Kidney (tissue), 14 donors: ENCODE data around the gene SMARCAL1. TPM values are rescaled to one million over a fixed set of nuclear protein-coding genes. Genes with fewer than 3 reads are reported as not detected.

Experiments
- DNase-seq, 5 donors: peaks; one replicate each; pipeline ENCODE4 v3.0.0-alpha.2; 2013 to 2020
- FAIRE-seq: peaks from 2 replicates; lab custom pipeline; 2012; peaks lifted over from hg19 to GRCh38; lab: Jason Lieb, UNC
- H3K27ac ChIP-seq, 2 donors: one replicate each; pipeline ENCODE4 v1.7.0; 2013; ENCODE audit warnings: low read depth in 2 of 2, low read length in 2 of 2, inconsistent platforms in 1 of 2
- H3K27me3 ChIP-seq: one replicate; pipeline ENCODE4 v1.7.1; 2013; ENCODE audit warnings: low read length, inconsistent platforms; ENCODE audit not compliant: control insufficient read depth, insufficient read depth
- H3K36me3 ChIP-seq, 3 donors: one replicate each; pipeline versions ENCODE4 v1.7.0 to v1.7.1; 2013; ENCODE audit warnings: low read length in 3 of 3, control low read depth in 1 of 3, inconsistent platforms in 1 of 3; ENCODE audit not compliant: insufficient read depth in 3 of 3, control insufficient read depth in 2 of 3
- H3K4me1 ChIP-seq, 3 donors: one replicate each; pipeline versions ENCODE4 v1.7.0 to v1.7.1; 2013; ENCODE audit warnings: low read length in 3 of 3, inconsistent platforms in 1 of 3, low read depth in 1 of 3; ENCODE audit not compliant: control insufficient read depth in 2 of 3, insufficient read depth in 2 of 3
- H3K4me3 ChIP-seq, 3 donors: one replicate each; pipeline versions ENCODE4 v1.7.0 to v1.8.1; 2013; ENCODE audit warnings: low read length in 3 of 3, control low read depth in 1 of 3, inconsistent platforms in 1 of 3
- H3K9ac ChIP-seq, 3 donors: one replicate each; pipeline versions ENCODE4 v1.7.0 to v1.7.1; 2013; ENCODE audit warnings: low read length in 3 of 3, control low read depth in 1 of 3, inconsistent platforms in 1 of 3
- H3K9me3 ChIP-seq, 3 donors: one replicate each; pipeline versions ENCODE4 v1.7.0 to v1.7.1; 2013; ENCODE audit warnings: low read length in 3 of 3, control low read depth in 1 of 3, inconsistent platforms in 1 of 3; ENCODE audit not compliant: control insufficient read depth in 2 of 3, insufficient read depth in 1 of 3
- CTCF ChIP-seq: IDR thresholded peaks from 3 replicates; pipeline ENCODE4 v1.5.1; 2012; ENCODE audit warnings: mild to moderate bottlenecking, moderate library complexity, borderline replicate concordance; ENCODE audit not compliant: insufficient read depth; ENCODE audit errors: extremely low read depth
- intact Hi-C: fragments of 100-400 bp; cut with DNase I; formaldehyde crosslinking; loops from one replicate; pipeline ENCODE4 v1.11.1; 2022
- polyA plus RNA-seq: library from polyadenylated mRNA; stranded (reverse); fragments of 350-450 nt; fragmentation: Illumina TruSeq; extraction: RNeasy Lipid Tissue Mini Kit (QIAGEN cat#74804); gene quantifications from one replicate; pipeline ENCODE4 v1.2.3, GENCODE V29; 2014; ENCODE audit warnings: low read depth, low replicate concordance; ENCODE audit not compliant: insufficient read depth
- total RNA-seq: library from RNA; stranded (reverse); fragmentation: NEBNext Ultra II Directional; extraction: Animal tissue kit (Norgen Biotek cat#: 25700); gene quantifications from one replicate; pipeline ENCODE4 v1.2.1, GENCODE V29; 2021
- donor health status: control.
- donor health status: control.
- donor health status: control.
- donor health status: control.
- donor health status: control.
- donor health status: DM: yes; HTN: yes; CAD: no.
- donor health status: Normal renal cell carcinoma (clear cell type).

Gene SMARCAL1
- total and polyA plus RNA-seq, 2 donors from 2014 or later = 9.7 to 17.3 TPM

GRCh38 chr2:216446343-216446742 lies 34.1 kb downstream of the SMARCAL1 start:
- Histone ChIP-seq H3K9ac (no peak overlapping the region), H3K27ac (no peak overlapping the region), H3K27me3 (no peaks in the 10 kb centered on the region), H3K36me3 (peaks cover 12 to 38% (median 28%) of the 10 kb centered on the region in 3 donors), H3K4me1 (no peaks in the 10 kb centered on the region), H3K4me3 (no peak overlapping the region), H3K9me3 (no peaks in the 10 kb centered on the region)
- TF ChIP-seq CTCF = no peak
- no peak for FAIRE-seq
- intact Hi-C loops = no loop called here
- peak in 1 of 5 donors; percentile 19 for DNase-seq

- no peak overlapping the region for H3K9ac ChIP-seq
- peaks cover 12 to 40% (median 30%) of the 10 kb centered on the region in 3 donors for H3K36me3 ChIP-seq
- TF ChIP-seq CTCF = no peak
- intact Hi-C loops = no loop called here
- no peak overlapping the region for H3K4me3 ChIP-seq
- DNase-seq (no peak), FAIRE-seq (no peak)
- no peak overlapping the region for H3K27ac ChIP-seq
- H3K4me1 ChIP-seq = no peaks in the 10 kb centered on the region
- H3K9me3 ChIP-seq = no peaks in the 10 kb centered on the region
- no peaks in the 10 kb centered on the region for H3K27me3 ChIP-seq
Observed at GRCh38 chr2:216447293-216447692, 35.0 kb downstream of the SMARCAL1 start.

GRCh38 chr2:216448829-216449228 lies 36.5 kb downstream of the SMARCAL1 start:
- H3K27me3 ChIP-seq = no peaks in the 10 kb centered on the region
- no peak for DNase-seq
- H3K4me1 ChIP-seq = no peaks in the 10 kb centered on the region
- TF ChIP-seq CTCF = no peak
- no peaks in the 10 kb centered on the region for H3K9me3 ChIP-seq
- no peak for FAIRE-seq
- no peak overlapping the region for H3K27ac ChIP-seq
- intact Hi-C loops = no loop called here
- peaks cover 22 to 51% (median 35%) of the 10 kb centered on the region in 3 donors for H3K36me3 ChIP-seq
- no peak overlapping the region for H3K4me3 ChIP-seq
- H3K9ac ChIP-seq = no peak overlapping the region

GRCh38 chr2:216450346-216450745 lies 38.1 kb downstream of the SMARCAL1 start:
- Histone ChIP-seq H3K27me3 (no peaks in the 10 kb centered on the region), H3K27ac (no peak overlapping the region), H3K36me3 (peaks cover 24 to 62% (median 36%) of the 10 kb centered on the region in 3 donors), H3K4me3 (no peak overlapping the region), H3K9me3 (no peaks in the 10 kb centered on the region), H3K4me1 (no peaks in the 10 kb centered on the region), H3K9ac (no peak overlapping the region)
- DNase-seq (no peak), FAIRE-seq (no peak)
- intact Hi-C loops = no loop called here
- TF ChIP-seq CTCF = no peak
